Heart left ventricle (tissue), 13 donors: ENCODE measurements around the gene MRPL40.

Experiments used
- CTCF ChIP-seq, 12 donors: fragments of 200-600 bp; sonication (generic) in 4 of 12; IDR thresholded peaks; one replicate each; pipeline versions ENCODE4 v1.5.0 to v1.8.0; 2018 to 2022; ENCODE audit warnings: antibody characterized with exemption in 12 of 12, mild to moderate bottlenecking in 5 of 12
- POLR2A ChIP-seq, 2 donors: fragments of 450-650 bp; IDR thresholded peaks; one replicate each; pipeline ENCODE4 v1.6.1; 2017; ENCODE audit warnings: antibody characterized with exemption in 2 of 2, mild to moderate bottlenecking in 2 of 2, moderate library complexity in 2 of 2
- donor health status: ischemic (EF 13 %, LVEDD 7.1; RV severe dilation, severe dysfunction).
- donor health status: DM: no; HTN: yes; CAD: no.
- donor health status: DM: no; HTN: no; CAD: no.
- donor health status: ischemic (EF 25% LVEDD 6.9; RV normal size, moderate dysfunction).
- donor health status: ischemic (EF 25% LVEDD 5.7; RV mildly dilated, moderate dysfunction).
- donor health status: ischemic (EF 35%, LVEDD 5.7; RV mildly dilated, moderate dysfunction).
- donor health status: nonischemic (EF 11% LVEDD 7.7; RV severe dilation, severe dysfunction).
- donor health status: DM: yes; HTN: yes; CAD: no.
- donor health status: PGD.
- donor health status: ischemic (EF 29% LVEDD 5.4; RV normal size, mild dysfunction).
- donor health status: nonischemic (EF 23%, LVEDD 6.1; RV moderate dilation, normal function).

DNA sequence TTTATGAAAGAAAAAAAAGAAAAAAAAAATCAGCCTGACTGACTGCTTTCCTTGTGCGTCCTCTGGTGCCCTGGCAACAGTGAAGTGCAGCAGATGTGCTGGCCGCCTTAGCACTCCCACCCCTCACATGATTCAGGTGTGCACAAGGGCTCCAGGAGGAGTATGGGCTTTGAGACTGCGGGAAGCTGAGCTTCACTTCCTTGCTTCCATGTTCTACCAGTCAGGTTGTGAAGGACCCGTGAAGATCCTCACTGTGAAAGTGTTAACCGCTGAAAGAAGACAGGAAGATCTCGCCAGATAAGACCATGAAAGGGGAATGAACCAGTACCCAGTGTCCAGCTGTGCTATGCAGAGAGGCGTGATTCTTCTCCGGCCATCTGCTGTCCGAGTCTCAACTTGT, 49.1 kb upstream of the MRPL40 start:
- TF ChIP-seq CTCF (IDR thresholded peaks at IDR 0.05) (no peak), POLR2A (IDR thresholded peaks at IDR 0.05) (no peak)
